HG02610 (cell line): ENCODE measurements around the gene CRYBG1.
"Not testable (repeated sequence)": the region's sequence is repeated elsewhere in the genome, so short reads cannot be mapped to it uniquely, and the experiment has no call there.

ENCODE experiments used
- ATAC-seq: cut with Tn5 transposase; IDR thresholded peaks from one replicate; pipeline ENCODE4 v1.9.1; 2021; ENCODE audit warnings: mild to moderate bottlenecking, moderate library complexity; ENCODE audit not compliant: unreplicated experiment

The CRYBG1 gene

DNA sequence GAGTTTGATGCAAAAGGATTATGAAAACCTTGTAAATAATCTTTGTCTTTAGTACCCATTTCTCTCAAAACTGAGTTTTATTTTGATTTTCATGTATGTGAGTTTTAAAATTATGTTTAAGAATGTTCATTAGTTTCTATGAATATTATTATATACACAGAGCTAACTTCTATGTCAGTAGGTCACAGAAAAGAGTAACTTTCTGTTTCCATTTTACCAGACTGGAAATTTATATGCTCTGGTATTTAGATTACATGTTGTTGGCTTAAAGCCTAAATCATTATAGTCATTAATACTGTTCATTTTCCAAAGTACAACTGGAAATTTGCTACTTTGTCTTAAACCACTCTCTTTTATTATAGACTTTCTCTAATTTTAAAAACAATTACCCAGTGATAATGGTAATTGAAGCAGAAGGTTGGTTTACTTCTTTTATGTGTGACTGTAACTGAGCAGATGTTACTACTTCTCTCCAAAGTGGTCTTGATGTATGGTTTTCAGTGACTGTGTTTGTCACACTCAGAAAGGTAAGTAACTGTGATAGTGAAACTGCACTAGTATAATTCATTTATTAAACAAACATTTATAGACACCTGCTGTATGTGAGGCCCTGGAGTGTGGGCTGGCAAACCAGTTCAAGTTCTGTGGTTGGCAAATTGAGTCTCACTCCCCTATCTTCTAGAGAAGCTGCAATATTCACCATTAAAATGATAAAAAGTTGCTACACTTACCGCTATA, 13.2 kb downstream of the CRYBG1 start:
- no peak for ATAC-seq

DNA sequence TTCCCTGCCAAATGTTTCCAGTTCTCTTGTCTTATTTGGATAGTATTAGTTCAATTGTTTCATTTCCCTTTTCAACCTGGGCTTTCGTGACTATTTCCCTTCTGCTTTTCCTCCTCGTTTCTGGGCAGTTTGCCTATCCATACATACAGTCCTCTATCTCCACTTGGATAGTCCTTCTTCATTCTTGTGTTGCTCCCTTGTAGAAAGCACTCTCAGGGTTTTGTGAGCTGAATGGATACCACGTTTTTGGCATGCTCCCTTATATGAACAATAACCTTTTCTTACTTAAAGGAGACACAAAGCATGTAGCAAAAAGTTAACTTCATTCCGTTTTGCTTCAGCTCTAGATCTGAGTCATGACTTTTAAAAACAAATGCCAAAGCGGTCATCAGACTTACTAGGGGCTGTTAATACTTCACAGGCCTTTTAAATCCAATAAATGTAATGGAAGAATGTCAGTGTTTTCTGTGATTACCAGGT, 16.6 kb downstream of the CRYBG1 start:
- no peak for ATAC-seq

GRCh38 chr6:106379951-106380350, 19.4 kb downstream of the CRYBG1 start:
- ATAC-seq = no peak

GRCh38 chr6:106380407-106380806, 19.9 kb downstream of the CRYBG1 start:
- ATAC-seq = no peak

DNA sequence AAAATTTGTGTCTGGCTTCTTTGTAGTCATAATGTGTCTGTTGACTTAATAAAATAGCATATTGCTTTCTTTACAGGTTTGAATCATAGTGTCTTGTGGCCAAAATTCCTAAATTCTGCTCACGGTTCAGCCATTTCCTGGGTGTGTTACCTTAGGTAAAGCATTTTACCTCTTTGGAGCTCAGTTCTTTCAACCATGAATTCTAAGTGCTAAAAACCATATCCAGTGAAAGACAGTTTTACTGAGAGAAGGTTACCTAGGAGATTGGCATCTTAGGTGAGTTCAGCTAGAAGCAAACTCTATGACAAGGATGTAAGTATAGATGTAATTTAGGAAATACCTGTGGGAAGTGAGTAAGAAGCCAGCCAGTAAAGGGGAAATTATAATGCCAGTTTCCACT, 20.7 kb downstream of the CRYBG1 start:
- no peak for ATAC-seq

- no peak for ATAC-seq
Measured at GRCh38 chr6:106381881-106382280, 21.4 kb downstream of the CRYBG1 start.

DNA sequence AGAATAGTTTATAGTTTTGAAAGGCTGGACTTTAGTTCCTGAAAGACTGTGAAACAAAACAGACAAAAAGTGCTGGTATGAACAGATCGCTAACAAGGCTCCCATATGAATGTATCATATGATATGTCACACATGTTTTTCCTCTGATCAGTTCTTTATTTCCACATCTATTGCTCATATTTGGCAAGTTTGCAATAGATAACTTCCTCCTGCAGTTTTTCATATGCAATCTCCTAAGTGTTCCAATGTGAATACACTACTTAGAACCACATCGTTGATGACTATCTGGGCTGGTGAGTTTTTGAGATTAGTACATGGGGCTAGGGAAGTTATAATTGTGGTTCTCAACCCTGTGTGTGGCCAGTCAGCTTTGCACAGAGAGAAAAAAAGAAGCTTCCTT, 23.1 kb downstream of the CRYBG1 start:
- ATAC-seq = no peak

- no peak for ATAC-seq
Measured at GRCh38 chr6:106385530-106385929, 25.0 kb downstream of the CRYBG1 start.

GRCh38 chr6:106387875-106388274, 27.4 kb downstream of the CRYBG1 start:
- ATAC-seq = no peak

DNA sequence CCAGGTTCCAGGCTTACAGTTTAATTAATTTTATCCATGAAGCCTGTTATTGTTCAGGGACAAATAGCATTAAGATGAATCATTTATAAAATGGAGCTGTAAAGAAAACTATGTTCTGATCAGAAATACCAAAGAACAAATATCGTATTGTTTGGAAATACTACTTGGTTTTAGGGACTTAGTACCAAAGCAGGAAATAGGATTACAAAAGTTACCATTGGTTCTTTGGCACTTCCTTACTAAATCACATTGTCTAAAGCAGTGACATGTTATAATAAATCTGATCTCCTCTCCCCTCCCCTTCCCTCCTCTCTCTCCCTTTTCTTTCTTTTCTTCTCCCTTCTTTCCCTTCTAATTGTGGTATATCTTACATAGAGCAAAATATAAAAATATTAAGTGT, 29.6 kb downstream of the CRYBG1 start:
- no peak for ATAC-seq

DNA sequence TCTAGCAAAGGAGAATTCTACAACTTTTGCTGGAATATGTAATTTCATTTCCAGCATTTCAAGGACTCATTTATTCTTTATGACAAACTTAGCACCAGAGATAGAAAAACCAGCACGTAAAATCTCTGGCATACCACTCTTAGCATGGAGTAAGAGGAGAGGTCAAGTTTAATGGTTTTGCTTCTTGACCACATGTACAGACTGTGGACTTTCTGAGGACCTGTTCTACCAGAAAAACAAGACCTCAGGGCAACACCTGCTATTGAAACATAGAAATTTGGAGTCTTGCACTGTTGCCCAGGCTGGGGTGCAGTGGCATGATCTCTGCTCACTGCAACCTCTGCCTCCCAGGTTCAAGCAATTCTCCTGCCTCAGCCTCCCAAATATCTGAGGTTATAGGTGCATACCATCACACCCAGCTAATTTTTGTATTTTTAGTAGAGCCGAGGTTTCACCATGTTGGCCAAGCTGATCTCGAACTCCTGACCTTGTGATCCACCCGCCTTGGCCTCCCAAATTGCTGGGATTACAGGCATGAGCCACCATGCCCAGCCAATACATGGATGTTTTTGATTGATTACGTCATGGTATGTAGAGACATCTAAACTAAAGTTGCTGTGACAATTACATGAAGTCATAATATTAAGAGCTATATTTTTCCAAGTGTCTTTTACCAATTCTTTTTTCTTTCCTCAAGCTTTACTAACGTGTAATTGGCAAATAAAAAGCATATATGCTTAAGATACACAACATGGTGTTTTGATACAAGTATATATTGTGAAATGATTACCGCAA, 36.1 kb downstream of the CRYBG1 start:
- ATAC-seq = no peak

DNA sequence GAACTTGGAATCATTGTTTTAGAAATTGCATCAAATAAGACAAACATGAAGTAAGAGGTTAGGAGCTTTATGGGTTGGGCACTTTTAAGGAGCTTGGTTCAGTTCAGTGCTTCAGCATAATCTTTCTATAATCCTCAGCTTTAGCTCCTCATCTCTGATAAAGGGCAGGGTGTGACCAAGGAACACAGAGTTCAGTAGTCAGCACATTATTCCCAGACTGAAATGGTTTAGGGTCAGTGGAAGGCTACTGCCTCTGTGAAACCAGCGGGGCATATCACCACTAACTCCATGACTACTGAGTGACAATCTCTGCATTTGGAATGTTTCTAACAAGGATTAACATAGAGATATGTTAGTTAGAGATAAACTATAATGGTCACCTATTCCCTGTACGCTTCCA, 36.9 kb downstream of the CRYBG1 start:
- no peak for ATAC-seq

GRCh38 chr6:106398621-106399020, 38.1 kb downstream of the CRYBG1 start:
- no peak for ATAC-seq

DNA sequence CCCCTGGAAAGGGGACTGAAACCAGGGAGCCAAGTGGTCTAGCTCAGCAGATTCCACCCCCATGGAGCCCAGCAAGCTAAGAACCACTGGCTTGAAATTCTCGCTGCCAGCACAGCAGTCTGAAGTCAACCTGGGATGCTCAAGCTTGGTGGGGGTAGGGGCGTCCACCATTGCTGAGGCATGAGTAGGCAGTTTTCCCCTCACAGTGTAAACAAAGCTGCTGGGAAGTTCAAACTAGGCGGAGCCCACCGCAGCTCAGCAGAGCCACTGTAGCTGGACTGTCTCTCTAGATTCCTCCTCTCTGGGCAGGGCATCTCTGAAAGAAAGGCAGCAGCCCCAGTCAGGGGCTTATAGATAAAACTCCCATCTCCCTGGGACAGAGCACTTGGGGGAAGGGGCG, 44.5 kb downstream of the CRYBG1 start:
- not testable (repeated sequence) for ATAC-seq

GRCh38 chr6:106411056-106411455, 50.5 kb downstream of the CRYBG1 start:
- ATAC-seq = no peak

- no peak for ATAC-seq
Measured at GRCh38 chr6:106411643-106412200, 51.2 kb downstream of the CRYBG1 start.

- no peak for ATAC-seq
Measured at GRCh38 chr6:106413016-106413415, 52.5 kb downstream of the CRYBG1 start.

GRCh38 chr6:106413722-106414121, 53.2 kb downstream of the CRYBG1 start:
- ATAC-seq = no peak

DNA sequence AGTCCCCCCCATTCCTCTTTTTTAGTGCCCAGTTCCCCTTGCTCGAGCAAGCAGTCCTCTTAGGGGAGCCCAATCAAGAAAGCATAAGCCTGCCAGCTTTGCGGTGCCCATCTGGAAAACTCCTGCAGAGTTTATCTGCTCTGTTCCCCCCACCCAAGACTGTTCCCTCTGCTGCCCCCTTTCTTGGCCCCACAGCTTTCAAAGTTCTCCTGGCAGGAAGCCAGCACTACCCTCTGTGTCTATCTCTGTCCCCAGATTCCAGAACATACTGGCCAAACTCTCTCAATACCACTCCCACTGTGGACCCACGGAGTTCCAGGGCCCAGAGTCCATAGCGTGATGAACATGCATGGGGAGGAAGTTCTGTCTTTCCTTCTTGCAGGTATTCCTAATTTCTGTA, 55.4 kb downstream of the CRYBG1 start:
- ATAC-seq = no peak

GRCh38 chr6:106417572-106418147, 57.1 kb downstream of the CRYBG1 start:
- ATAC-seq = no peak

- no peak for ATAC-seq
Measured at GRCh38 chr6:106419900-106420613, 59.5 kb downstream of the CRYBG1 start.
